ENCODE results near the gene HLA-C. TPM values are rescaled to one million over a fixed set of nuclear protein-coding genes. Genes with fewer than 3 reads are reported as not detected.

The HLA-C gene
- total RNA-seq, 3 donors from 2014 or later, result 206 to 546 (median 359) TPM

DNA sequence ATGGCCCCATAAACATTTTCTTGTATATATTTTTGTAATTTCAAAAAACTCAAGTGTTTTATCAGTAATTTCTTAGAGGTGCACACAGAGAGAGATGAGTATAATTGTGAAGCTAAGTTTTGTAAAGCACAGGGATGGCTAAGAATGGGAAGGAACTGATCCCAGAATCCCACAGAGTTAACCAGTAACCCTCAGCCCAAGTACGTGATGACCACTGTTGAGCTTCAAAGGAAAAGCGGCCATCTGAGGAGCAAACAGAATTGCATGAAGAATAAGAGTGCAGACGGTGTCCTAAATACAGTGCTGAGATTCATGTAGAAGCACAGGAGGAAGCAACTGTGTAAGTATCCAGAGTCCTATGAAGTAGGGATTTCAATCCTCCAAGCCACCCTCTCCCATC, 28.1 kb upstream of the HLA-C start:
- no peak for DNase-seq (ENCODE audit: low spot score in 2 of 2)
- Histone ChIP-seq H3K27me3 (no peaks in the 10 kb centered on the region), H3K4me3 (no peak overlapping the region), H3K36me3 (no peaks in the 10 kb centered on the region), H3K4me1 (no peaks in the 10 kb centered on the region), H3K9me3 (peaks cover 0 to 8% of the 10 kb centered on the region in 2 donors), H3K27ac (no peak overlapping the region)
- TF ChIP-seq POLR2A (IDR thresholded peaks at IDR 0.05) (no peak), POLR2AphosphoS5 (IDR thresholded peaks at IDR 0.05) (no peak)
- TF ChIP-seq, protein P1, sequence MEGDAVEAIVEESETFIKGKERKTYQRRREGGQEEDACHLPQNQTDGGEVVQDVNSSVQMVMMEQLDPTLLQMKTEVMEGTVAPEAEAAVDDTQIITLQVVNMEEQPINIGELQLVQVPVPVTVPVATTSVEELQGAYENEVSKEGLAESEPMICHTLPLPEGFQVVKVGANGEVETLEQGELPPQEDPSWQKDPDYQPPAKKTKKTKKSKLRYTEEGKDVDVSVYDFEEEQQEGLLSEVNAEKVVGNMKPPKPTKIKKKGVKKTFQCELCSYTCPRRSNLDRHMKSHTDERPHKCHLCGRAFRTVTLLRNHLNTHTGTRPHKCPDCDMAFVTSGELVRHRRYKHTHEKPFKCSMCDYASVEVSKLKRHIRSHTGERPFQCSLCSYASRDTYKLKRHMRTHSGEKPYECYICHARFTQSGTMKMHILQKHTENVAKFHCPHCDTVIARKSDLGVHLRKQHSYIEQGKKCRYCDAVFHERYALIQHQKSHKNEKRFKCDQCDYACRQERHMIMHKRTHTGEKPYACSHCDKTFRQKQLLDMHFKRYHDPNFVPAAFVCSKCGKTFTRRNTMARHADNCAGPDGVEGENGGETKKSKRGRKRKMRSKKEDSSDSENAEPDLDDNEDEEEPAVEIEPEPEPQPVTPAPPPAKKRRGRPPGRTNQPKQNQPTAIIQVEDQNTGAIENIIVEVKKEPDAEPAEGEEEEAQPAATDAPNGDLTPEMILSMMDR (IDR thresholded peaks at IDR 0.05), result no peak
- intact Hi-C loops (cut with DNase I; ENCODE audit: low total_unique reads), result no loop called here

DNA sequence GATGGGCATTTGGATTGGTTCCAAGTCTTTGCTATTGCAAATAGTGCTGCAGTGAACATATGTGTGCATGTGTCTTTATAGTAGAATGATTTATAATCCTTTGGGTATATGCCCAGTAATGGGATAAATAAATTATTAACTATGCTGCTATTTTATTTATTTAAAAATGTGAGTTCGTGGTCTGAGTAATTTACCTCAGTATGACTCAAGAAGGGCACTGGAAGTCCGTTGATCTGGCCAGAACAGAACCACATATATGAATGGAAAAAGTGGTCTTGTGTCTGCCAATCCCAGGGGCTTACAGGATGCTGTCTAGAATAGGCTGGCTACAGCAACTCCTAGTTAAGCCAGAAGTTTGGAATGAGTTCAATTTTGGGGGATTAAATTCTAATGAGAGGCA, 27.6 kb upstream of the HLA-C start:
- Histone ChIP-seq H3K27ac (no peak overlapping the region), H3K9me3 (peaks cover 0 to 8% of the 10 kb centered on the region in 2 donors), H3K4me3 (no peak overlapping the region), H3K36me3 (no peaks in the 10 kb centered on the region), H3K27me3 (no peaks in the 10 kb centered on the region), H3K4me1 (no peaks in the 10 kb centered on the region)
- intact Hi-C loops (cut with DNase I; ENCODE audit: low total_unique reads), result no loop called here
- TF ChIP-seq, protein P1 (IDR thresholded peaks at IDR 0.05), result no peak
- no peak for TF ChIP-seq POLR2A (IDR thresholded peaks at IDR 0.05)
- no peak for DNase-seq (ENCODE audit: low spot score in 2 of 2)

DNA sequence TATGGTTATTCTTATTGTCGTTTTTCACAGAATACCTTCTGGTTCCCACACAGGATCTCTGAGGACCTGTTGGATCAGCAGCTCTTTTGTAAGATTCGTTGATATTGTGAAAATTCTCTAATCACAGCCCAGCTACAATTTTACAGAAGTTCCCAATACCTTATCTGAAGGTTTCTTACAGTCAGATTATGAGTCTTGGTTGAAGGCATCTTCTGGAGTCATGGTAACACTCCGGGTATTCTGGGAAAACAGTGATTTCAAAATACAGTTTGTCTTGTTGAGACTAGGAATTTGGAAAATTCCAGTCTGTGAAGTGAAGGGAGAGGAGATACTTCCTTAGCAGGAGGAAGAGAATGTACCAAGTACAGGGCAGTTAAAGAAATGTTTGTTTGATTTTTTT, 22.2 kb upstream of the HLA-C start:
- no peaks in the 10 kb centered on the region for H3K36me3 ChIP-seq
- no peaks in the 10 kb centered on the region for H3K27me3 ChIP-seq
- intact Hi-C loops (cut with DNase I; ENCODE audit: low total_unique reads), result no loop called here
- TF ChIP-seq POLR2A (IDR thresholded peaks at IDR 0.05), result no peak
- no peak for TF ChIP-seq POLR2AphosphoS5 (IDR thresholded peaks at IDR 0.05)
- TF ChIP-seq, protein P1 (IDR thresholded peaks at IDR 0.05), result no peak
- no peak overlapping the region for H3K27ac ChIP-seq
- H3K4me3 ChIP-seq, result no peak overlapping the region
- H3K9me3 ChIP-seq, result peaks cover 0 to 8% of the 10 kb centered on the region in 2 donors
- DNase-seq (ENCODE audit: low spot score in 2 of 2), result no peak
- H3K4me1 ChIP-seq, result no peaks in the 10 kb centered on the region

DNA sequence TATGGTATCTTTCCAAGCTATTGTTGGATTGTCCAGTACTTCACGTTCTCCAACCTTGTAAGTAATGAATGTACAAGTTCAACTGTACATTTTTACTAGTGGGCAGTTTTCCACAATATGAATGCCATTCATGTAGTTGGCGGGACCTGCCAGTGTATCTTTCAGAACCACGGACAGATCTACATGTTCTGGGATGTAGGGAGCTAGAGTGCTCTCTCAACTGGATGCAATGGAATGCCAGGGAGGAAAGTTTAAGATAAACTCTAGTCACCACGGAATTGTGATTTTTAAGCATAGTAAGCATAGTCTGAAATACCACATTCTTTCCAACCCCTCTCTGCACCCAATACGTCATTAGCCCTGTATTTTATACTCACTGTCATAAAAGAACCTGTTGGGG, 21.5 kb upstream of the HLA-C start:
- TF ChIP-seq POLR2A (IDR thresholded peaks at IDR 0.05) (no peak), POLR2AphosphoS5 (IDR thresholded peaks at IDR 0.05) (no peak)
- TF ChIP-seq, protein P1 (IDR thresholded peaks at IDR 0.05), result no peak
- no peak for DNase-seq (ENCODE audit: low spot score in 2 of 2)
- no peaks in the 10 kb centered on the region for H3K4me1 ChIP-seq
- no peaks in the 10 kb centered on the region for H3K36me3 ChIP-seq
- H3K27me3 ChIP-seq, result no peaks in the 10 kb centered on the region
- intact Hi-C loops (cut with DNase I; ENCODE audit: low total_unique reads), result no loop called here
- H3K27ac ChIP-seq, result no peak overlapping the region
- H3K4me3 ChIP-seq, result no peak overlapping the region
- H3K9me3 ChIP-seq, result peaks cover 0 to 7% of the 10 kb centered on the region in 2 donors

DNA sequence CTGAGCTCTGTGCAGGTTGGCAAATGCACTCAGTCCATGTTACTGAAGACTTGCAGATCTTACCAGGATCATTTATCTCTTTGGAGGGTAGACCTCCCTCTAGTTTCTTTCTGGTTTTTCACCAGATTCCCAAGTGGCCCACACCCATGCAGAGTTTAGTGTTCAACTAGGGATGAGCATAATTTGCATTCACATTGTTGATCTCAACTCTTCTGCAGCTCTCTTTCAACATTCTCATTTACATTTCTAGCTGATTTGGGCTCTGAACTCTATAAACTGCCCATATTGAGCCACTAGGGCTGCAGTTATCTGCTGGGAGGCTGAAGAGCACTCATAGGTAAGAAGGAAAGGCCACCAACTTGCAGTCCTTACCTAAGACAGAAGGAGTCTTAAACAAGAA, 17.9 kb upstream of the HLA-C start:
- H3K27me3 ChIP-seq, result no peaks in the 10 kb centered on the region
- TF ChIP-seq POLR2A (IDR thresholded peaks at IDR 0.05), result no peak
- TF ChIP-seq POLR2AphosphoS5 (IDR thresholded peaks at IDR 0.05), result no peak
- TF ChIP-seq, protein P1 (IDR thresholded peaks at IDR 0.05), result no peak
- intact Hi-C loops (cut with DNase I; ENCODE audit: low total_unique reads), result no loop called here
- H3K4me1 ChIP-seq, result no peaks in the 10 kb centered on the region
- DNase-seq (ENCODE audit: low spot score in 2 of 2), result no peak
- H3K27ac ChIP-seq, result no peak overlapping the region
- no peaks in the 10 kb centered on the region for H3K36me3 ChIP-seq
- no peaks in the 10 kb centered on the region for H3K9me3 ChIP-seq
- no peak overlapping the region for H3K4me3 ChIP-seq

All from breast epithelium (tissue), 4 donors.